IPS DF 19.7 (cell line): ENCODE data around the gene PKP1.

ENCODE experiments used
- DNase-seq: peaks from one replicate; pipeline ENCODE4 v3.0.0-alpha.2; 2013; ENCODE audit warnings: low read depth, low spot score

Gene PKP1

DNA sequence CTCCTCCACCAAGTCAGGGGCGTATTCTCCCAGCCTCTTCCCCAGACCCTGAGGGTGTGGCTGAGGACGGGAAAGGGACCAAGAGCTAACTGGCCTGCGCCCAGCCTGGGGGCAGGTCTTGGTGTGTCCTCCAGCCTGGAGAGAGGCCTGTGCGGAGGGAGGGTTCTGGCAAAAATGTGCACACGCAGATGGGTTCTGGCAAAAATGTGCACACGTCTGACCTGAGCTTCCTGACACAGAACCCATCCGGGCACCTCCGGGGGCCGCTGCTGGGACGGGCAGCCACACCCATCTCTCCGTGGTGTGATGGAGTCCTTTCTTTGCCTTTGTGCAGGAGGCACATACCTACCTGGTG, 23.1 kb upstream of the PKP1 start:
- no peak for DNase-seq

GRCh38 chr1:201260648-201261311, 22.5 kb upstream of the PKP1 start:
- DNase-seq, result no peak

DNA sequence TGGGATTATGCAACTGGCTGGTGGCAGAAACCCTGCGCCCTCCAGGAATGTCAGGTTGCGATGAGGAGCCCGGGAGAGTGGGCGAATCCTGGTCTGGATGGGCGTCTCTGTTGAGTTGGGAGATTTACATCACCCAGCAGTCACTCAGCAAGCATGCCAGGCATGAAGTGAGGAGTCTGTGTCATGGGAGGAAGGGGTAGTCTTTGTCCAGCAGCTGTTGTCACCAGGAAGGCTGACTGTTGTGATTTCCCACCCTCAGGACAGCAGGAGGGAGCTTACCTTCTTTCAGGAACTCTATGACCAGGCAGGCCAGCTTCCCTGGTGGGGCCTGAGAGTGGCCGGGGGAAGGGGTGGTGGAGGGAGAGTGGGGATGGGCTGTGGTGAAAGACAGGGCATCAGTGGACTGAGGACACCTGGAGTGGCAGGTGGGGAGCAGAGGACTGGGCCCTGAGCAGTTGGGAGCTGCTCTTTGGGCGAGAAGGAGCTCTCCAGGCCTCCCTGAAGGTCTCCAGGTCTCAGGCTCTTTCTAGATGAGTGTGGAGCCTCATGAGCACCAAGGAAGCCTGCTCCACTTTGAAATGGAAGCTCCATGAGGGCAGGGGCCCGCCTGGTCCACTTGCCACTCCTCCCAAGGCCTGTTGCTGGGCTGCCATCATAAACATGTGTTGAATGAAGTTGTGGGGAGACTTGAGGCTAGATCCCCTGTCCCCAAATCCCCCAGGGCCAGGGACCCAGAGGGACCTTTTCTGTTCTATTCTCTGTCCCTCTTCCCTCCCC, 21.3 kb upstream of the PKP1 start:
- DNase-seq, result no peak

DNA sequence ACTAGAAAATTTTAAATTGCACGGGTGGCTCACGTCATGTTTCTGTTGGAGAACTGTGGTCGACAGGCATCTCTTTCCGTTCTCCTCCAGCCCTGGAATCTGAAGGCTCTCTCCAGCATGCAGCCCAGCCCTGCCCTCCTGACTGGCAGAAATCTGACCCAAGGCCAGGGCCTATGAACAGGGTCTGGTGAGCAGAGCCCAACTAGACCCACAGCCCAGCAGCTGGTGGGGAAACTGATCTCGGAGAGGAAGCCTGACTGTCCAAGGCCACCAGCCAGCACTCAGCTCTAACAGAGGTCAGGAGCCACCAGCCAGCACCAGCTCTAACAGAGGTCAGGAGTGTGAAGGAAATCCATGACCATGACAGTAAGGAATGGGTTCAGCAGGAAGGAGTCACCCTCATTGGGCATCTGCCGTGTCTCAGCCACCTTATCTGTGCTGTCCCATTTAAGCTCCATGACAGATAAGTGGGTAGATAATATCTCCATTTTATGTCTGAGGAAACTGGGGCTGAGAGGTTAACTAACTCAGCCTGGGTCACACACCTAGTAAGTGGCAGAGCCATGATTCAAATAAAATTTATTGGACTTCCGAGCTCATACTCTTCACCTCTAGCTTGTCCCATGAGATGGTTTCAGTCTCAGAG, 20.2 kb upstream of the PKP1 start:
- no peak for DNase-seq

DNA sequence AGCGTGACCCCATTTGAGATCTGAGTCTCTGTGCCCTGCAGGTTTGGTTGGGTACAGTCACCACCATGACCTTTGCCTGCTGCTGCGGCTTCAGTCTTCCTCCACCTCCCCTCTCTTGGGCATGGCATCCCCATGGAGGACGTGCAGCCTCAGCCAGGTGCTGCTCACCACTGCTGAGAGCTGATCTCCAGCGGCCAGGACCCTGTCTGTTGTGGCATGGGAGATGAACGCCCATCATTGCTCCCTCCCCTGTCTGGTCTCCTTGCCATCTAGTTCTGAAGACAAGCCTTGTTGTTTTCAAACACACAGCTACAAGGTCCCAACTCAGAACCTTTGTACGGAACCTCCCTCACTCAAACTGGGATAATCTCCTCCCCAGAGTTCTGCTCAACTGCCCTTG, 19.2 kb upstream of the PKP1 start:
- no peak for DNase-seq

GRCh38 chr1:201264554-201264953, 18.8 kb upstream of the PKP1 start:
- DNase-seq, result no peak

- DNase-seq, result no peak
These were observed 17.6 kb upstream of the PKP1 start for GRCh38 chr1:201265756-201266155.

GRCh38 chr1:201266276-201266675, 17.0 kb upstream of the PKP1 start:
- DNase-seq, result no peak

- DNase-seq, result no peak
These were observed 16.5 kb upstream of the PKP1 start for GRCh38 chr1:201266774-201267173.

DNA sequence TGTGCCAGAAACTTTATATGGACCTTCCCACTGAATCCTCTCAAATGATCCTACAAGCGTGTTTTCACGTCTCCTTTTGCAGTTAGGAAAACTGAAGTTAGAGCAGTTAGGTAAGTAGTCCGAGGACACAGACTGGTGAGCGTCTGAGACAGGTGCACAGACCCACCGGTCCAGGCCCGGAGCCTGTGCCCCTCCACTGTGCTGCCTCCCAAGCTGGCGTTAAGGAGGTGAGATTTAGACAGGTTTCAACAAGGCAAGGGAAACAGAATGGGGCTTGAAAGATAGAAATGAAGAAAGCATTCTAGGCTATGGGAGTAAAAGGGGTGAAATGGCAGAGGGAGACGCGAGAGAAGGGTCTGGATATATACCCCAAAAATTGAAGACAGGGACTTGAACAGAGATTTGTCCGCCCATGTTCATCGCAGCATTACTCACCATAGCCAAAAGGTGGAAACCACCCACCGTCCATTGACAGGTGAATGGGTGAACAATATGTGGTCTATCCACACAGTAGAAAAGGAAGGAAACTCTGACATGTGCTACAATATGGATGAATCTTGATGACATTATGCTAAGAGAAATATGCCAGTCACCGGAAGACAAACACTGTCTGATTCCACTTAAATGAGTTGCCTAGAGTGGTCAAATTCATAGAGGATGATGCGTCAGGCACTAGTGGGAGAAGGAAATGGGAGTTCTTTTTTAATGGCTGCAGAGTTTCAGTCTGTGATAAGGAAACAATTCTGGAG, 15.7 kb upstream of the PKP1 start:
- no peak for DNase-seq

GRCh38 chr1:201268604-201269151, 14.6 kb upstream of the PKP1 start:
- DNase-seq, result no peak

GRCh38 chr1:201269281-201269680, 14.0 kb upstream of the PKP1 start:
- DNase-seq, result no peak

GRCh38 chr1:201269900-201270410, 13.4 kb upstream of the PKP1 start:
- no peak for DNase-seq

GRCh38 chr1:201270616-201271390, 12.5 kb upstream of the PKP1 start:
- no peak for DNase-seq

- no peak for DNase-seq
These were observed 10.5 kb upstream of the PKP1 start for GRCh38 chr1:201272799-201273198.

GRCh38 chr1:201274616-201275252, 8.6 kb upstream of the PKP1 start:
- DNase-seq, result no peak

- DNase-seq, result no peak
These were observed 8.0 kb upstream of the PKP1 start for GRCh38 chr1:201275253-201275666.

- DNase-seq, result no peak
These were observed 6.4 kb upstream of the PKP1 start for GRCh38 chr1:201276891-201277290.

DNA sequence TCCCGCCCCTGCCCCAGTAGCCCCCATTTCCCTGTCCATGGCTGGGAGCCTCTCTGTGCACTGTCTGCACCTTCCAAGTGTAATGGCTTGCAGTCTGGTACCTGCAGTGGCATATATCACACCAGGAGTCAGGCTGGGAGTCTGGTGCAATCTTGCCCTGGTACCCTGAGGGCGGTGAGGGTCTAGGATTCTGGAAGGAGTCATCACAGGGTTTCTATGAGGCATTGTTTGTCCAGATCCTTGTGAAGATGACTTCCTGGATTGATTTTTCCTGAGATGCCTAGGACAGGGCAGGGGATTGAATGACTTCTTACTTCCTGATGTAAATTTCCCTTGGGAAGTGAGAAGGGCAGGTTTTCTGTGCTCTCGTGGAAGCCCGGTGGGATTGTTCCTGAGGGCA, 5.9 kb upstream of the PKP1 start:
- DNase-seq, result no peak

- no peak for DNase-seq
These were observed 4.0 kb upstream of the PKP1 start for GRCh38 chr1:201279313-201279712.
